Astrocyte of the hippocampus (primary cell): ENCODE measurements around the gene EVC2.

ENCODE experiments used
- DNase-seq: peaks from one replicate; pipeline ENCODE4 v3.0.0; 2011; ENCODE audit warnings: low read depth, low spot score

The EVC2 gene, protein sequence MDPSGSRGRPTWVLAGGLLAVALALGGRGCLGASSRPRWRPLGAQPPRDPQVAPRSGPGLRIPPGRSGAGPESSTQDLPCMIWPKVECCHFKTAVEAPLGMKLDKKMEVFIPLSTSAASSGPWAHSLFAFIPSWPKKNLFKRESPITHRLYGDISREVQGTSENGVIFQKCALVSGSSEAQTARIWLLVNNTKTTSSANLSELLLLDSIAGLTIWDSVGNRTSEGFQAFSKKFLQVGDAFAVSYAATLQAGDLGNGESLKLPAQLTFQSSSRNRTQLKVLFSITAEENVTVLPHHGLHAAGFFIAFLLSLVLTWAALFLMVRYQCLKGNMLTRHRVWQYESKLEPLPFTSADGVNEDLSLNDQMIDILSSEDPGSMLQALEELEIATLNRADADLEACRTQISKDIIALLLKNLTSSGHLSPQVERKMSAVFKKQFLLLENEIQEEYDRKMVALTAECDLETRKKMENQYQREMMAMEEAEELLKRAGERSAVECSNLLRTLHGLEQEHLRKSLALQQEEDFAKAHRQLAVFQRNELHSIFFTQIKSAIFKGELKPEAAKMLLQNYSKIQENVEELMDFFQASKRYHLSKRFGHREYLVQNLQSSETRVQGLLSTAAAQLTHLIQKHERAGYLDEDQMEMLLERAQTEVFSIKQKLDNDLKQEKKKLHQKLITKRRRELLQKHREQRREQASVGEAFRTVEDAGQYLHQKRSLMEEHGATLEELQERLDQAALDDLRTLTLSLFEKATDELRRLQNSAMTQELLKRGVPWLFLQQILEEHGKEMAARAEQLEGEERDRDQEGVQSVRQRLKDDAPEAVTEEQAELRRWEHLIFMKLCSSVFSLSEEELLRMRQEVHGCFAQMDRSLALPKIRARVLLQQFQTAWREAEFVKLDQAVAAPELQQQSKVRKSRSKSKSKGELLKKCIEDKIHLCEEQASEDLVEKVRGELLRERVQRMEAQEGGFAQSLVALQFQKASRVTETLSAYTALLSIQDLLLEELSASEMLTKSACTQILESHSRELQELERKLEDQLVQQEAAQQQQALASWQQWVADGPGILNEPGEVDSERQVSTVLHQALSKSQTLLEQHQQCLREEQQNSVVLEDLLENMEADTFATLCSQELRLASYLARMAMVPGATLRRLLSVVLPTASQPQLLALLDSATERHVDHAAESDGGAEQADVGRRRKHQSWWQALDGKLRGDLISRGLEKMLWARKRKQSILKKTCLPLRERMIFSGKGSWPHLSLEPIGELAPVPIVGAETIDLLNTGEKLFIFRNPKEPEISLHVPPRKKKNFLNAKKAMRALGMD

GRCh38 chr4:5708449-5709206, at the start of gene EVC2:
Gene EVC2 (minus strand): TSS chr4:5708559. CDS start chr4:5708513, 46 bp downstream.
- DNase-seq: peak; percentile 80

- no peak for DNase-seq
Measured at GRCh38 chr4:5757954-5758353, 49.6 kb upstream of the EVC2 start.

GRCh38 chr4:5757536-5757935, 49.2 kb upstream of the EVC2 start:
- DNase-seq: no peak

DNA sequence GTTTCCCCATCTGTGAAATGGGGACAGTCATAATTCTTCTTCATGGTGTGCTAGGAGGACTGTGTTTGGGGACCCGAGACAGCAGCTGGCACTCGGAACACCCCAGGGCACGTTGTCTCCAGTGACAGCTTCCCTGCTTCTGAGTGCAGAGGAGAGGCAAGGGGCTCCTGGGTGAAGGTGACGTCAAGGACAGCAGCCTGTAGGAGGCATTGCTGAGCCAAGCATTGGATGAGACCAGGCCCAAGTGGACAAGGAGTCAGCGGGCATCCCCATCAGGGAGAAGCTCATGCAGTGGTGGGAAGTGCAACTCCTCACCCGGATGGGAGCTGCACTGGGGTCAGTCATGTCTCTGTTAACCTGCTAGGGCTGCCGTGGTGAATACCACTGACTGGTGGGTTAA, 48.7 kb upstream of the EVC2 start:
- no peak for DNase-seq

- DNase-seq: no peak
Measured at GRCh38 chr4:5756271-5756670, 47.9 kb upstream of the EVC2 start.

- no peak for DNase-seq
Measured at GRCh38 chr4:5755679-5756078, 47.3 kb upstream of the EVC2 start.

- DNase-seq: no peak
Measured at GRCh38 chr4:5755161-5755560, 46.8 kb upstream of the EVC2 start.

GRCh38 chr4:5754529-5754881, 46.1 kb upstream of the EVC2 start:
- DNase-seq: no peak

GRCh38 chr4:5753766-5754528, 45.6 kb upstream of the EVC2 start:
- DNase-seq: peak; percentile 81

DNA sequence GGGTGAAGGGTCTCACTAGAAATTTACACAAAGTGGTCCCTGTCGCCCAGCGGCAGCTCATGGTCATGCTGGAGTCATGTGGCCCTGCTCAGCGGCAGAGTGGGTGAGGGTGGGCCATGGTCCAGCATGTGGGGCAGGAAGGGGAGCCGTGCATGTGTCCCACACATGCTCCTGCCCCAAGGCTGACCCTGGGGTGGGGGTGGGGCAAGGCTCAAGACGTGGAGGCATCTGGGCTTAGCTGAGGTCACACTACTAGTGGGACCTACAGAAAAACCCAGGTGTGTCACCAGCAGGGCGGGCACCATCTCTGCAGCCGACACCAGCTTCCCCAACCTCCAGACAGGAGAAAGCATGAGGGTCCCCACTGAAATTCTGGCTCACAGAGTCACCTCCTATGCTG, 45.0 kb upstream of the EVC2 start:
- no peak for DNase-seq

DNA sequence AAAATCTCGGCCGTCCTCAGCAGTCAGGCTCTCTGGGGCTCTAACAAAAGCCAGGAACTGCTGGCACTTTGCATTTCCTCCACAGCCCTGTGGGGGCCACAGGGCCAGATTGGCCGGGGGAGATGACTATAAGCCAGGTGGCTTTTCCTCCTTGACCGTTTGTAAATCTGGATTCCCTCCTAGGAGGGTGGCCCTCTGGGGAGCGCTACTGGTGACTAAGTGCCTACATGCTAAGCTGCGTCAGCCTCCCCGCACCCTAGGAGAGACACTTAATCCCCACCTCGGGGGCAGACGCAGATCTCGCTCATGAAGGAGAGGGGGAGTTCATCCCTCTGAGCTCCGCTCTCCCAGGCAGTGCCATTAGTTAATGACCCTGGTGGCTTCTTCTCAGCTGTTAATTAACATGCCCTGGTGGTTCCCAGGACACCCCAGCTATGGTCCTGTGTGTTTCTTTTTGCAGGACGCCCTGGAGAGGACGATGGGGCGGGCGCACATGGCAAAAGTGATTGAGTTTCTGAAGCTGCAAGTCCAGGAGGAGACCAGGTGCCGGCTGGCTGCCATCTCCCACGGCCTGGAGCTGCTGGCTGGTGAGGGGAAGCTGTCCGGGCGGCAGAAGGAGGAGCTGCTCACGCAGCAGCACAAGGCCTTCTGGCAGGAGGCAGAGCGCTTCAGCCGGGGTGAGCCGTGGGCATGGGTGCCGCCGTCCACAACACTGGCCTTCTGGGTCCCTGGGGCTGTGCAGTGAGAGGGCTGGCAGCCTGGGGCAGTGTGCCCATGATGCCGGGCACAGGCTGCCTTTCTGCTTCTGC, 44.2 kb upstream of the EVC2 start:
- peak; percentile 49 for DNase-seq

GRCh38 chr4:5751666-5752375, 43.5 kb upstream of the EVC2 start:
- DNase-seq: no peak

DNA sequence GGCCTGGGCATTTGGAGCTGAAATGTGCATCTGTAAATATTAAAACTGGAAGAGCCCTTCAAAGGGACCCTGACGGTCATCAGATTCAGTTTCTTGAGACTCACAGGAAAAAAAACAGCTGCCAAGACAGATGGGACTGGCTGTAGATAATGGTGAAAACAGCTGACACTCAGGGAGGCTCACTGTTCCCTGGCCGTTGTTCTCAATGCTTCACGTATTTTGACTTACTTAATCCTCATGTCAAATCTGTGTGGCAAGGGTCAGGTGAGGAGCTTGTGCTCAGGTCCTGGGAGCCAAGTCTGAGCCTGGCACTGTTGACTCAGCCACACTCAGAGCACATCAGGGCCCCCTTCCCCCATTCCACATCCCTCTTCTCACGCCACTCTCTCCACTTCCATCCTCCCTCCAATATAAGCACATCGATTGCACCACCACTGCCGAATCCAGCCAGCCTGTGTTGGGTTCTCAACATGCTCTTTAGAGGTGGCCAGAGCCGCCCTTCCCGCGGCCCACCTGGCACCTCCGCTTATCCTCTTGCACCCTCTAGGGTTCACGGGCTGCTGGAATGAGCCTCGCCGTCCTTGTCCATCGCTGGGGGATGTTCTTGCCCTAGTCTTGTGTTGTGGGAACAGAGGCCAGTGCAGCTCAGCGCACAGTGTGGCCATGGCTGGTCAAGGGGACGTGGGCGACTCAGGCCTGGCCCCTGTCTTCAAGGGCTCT, 42.7 kb upstream of the EVC2 start:
- peak; percentile 42 for DNase-seq

DNA sequence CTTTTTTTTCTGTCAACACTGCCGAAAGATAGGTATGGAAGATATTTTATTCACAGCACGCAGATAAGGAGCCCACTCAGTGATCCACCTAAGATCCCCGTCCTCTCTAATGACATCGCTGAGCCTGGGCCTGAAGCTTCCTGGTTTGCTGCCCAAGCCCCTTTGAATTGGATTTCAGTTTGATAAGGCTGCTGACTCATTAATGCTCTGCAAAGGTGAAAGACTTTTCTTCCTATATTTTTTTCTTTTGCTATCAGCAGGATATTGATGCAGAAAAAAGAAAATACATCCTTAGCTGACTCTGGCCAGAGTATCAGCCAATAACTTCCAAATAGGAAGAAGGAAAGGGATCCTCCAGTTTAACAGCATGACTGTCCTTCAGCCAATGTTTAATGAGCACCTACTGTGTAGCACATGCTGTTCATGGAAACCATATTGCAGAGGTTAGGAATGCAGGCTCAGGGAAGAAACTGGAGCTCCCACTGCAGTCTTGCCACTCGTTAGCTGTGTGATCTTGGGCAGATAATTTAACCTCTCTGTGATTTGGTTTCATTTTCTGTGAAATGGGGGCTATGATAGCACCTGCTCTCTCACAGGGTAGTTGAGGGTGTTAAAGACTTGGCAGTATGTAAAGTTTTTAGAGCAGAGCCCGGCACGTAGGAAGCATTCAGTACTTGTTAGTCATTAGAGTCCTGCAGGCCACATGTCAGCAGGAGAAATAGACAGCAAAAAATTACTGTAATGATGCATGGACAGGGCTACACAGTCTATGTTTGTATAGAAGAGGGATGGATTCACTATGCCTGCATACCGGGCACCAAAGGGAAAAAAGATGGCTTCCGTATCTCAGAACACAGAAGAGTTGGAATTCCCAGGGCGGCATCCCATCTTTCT, 41.9 kb upstream of the EVC2 start:
- peak; percentile 62 for DNase-seq

GRCh38 chr4:5749568-5749967, 41.2 kb upstream of the EVC2 start:
- DNase-seq: no peak

DNA sequence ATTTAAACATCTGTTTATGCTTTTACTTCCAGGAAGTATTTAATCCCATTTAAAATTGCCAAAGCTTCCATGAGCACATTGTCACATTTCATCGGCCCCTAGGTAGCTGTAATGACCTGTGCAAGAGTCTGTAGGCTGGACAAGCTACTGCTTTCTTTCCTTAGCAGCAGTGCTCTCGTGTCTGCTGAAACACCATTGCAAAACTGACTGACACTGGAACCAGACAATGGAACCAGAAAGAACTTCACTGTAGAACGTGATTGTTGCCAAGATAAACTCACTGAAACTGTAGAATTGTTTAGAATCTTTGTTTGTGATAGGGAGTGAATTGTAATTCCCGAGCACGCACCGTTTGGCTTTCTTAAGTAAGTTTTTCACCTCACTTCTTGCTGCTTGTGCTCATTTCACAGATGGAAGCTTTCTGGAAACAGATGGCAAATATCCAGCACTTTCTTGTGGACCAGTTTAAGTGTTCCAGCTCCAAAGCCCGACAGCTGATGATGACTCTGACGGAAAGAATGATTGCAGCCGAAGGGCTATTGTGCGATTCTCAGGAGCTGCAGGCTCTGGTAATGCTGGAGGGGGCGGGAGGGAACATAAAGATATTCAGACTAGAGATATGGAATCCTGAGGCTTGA, 39.5 kb upstream of the EVC2 start:
- peak; percentile 96 for DNase-seq
